GM18870 (cell line): ENCODE results near the gene PDC.
"Not testable (repeated sequence)": the region's sequence is repeated elsewhere in the genome, so short reads cannot be mapped to it uniquely, and the experiment has no call there.

Experiments used
- ATAC-seq: cut with Tn5 transposase; IDR thresholded peaks from one replicate; pipeline ENCODE4 v1.9.1; 2021; ENCODE audit warnings: moderate library complexity; ENCODE audit not compliant: unreplicated experiment

The PDC gene

GRCh38 chr1:186403632-186404031 is 57.3 kb downstream of the PDC start:
- ATAC-seq: no peak

- ATAC-seq: not testable (repeated sequence)
Measured at GRCh38 chr1:186401446-186401845, 59.5 kb downstream of the PDC start.
